Embryonic facial prominence (tissue), 1 donor: ENCODE results near the gene RAI14.

Experiments used
- DNase-seq: peaks from one replicate; pipeline ENCODE4 v3.0.0-alpha.2; 2016; ENCODE audit errors: extremely low spot score

Gene RAI14

DNA sequence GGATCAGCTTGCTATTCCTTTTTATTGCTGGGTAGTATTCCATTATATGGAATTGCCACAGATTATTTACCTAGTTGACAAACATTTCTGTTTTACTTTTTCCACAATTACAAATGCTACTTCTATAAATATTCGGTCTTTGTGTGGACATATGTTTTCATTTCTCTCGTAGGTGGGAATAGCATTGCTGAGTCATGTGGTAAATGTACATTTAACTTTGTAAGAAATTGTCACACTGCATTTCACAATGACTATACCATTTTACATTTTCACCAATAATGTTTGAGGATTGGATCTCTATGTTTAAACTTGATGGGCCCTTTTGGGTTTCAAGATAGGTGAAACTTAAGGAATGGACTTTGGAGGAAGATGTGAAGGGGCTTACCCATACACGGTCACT lies 19.7 kb downstream of the RAI14 start:
- no peak for DNase-seq

DNA sequence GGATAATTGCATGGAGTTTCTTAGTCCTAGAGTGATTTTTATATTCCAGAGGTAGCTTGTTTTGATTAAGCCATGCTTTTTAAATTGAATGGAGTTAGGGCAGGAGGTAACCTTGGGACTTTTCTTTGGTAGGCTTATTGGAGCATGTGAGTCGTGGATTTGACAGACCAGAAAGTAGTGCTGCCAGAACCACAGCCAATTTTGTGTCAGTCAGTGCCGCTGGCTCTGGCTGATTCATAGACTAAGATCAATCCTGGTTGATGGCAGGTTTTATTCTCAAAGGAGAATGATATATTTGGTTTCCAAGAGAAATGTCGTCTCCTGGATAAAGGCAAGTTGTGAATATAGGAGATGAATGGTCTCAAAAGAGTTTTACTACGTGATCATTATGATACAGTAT lies 20.3 kb downstream of the RAI14 start:
- no peak for DNase-seq

DNA sequence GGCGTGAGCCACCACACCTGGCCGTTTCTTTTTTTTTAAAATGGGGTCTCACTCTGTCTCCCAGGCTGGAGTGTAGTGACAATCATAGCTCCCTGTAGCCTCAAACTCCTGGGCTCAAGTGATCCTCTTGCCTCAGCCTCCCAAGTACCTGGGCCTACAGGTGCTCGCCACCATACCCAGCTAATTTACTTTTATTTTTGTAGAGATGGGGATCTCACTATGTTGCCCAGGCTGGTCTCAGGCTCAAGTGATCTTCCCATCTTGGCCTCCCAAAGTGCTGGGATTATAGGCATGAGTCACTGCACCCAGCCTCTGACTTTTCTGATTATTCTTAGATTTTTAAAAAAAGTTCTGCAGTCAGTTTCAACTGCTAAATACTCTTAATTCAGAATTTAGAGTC lies 21.3 kb downstream of the RAI14 start:
- no peak for DNase-seq

DNA sequence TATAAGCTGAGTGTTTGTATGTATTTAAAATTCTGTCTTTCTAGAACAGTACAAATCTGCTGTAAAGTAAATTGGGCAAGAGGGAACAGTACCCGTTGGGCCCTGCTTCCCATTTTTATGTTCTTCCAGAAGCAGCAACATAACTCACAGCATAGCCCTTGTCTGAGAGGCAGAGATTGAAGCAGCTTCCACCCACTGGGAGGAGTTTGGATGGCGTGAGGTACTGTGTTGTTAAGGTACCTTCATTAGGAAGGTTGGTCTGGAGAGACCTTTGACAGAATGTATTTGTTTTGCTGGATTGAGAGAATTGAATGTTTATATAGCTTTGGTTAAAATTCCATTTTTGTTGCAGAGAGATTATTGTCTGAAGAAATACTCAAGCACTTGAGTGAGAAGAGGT lies 24.8 kb downstream of the RAI14 start:
- DNase-seq: no peak

DNA sequence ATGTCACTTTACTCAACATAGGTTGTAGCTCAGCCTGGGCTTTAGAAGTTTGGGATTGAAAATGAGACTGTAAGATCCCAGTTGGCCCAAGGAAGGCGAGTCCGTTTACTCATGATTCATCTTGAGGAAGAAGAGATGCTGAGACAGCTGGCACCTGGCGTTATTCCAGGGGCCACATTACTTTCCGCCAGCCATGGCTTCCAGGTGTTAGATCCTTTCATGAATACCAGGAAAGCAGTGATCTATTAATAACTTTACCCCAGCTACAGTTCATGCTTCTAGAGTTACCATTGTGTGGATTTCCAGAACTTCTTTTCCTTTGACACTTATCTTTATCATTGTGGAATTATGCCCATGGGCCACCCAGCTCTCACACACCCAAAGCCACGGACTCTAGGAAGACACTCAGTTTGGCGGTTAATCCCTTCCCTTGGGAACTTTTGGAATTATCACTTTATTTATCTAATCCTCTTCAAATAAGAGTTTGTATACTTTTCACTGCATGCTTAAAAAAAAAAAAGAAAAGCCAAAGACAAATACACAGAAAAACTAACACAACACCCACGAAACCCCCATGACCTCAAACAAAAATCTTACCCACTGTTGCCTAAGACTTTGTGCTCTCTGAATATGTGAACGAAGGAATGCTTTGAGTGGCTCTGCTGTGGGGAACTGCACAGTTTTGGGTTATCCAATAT lies 26.9 kb downstream of the RAI14 start:
- DNase-seq: no peak

DNA sequence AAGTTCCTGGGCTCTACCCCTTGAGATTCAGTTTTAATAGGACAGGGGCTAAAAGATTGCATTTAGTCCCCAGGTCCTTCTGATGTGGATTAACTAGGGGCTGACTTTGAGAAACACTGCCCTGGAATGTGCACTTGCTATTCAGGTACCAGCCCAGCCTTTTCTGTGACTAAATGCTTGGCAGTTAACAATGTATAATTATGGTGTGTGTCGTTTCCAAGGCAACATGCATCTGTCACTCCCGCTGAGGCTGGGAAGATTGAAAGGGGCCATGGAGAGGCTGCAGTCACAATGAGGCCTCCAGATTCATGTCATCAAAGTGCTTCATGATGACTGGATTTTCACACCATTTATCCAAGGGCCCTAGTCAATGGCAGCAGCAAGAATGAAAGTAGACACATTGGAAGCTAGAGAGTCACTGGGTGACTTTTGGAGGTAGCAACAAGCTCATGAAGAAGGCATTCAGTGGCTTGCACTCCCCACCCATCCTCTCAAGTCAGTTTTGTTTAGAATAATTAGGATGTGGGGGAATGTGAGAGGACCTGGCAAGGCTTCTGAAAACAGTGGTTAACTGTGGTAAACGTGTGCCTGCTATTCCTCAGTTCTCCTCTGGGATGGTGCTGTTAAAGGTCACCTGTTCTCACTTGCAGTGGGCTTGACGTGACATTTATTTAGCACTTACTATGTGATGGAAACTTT lies 28.3 kb downstream of the RAI14 start:
- DNase-seq: peak; percentile 47

- no peak for DNase-seq
These were observed 28.8 kb downstream of the RAI14 start for GRCh38 chr5:34684980-34685352.

DNA sequence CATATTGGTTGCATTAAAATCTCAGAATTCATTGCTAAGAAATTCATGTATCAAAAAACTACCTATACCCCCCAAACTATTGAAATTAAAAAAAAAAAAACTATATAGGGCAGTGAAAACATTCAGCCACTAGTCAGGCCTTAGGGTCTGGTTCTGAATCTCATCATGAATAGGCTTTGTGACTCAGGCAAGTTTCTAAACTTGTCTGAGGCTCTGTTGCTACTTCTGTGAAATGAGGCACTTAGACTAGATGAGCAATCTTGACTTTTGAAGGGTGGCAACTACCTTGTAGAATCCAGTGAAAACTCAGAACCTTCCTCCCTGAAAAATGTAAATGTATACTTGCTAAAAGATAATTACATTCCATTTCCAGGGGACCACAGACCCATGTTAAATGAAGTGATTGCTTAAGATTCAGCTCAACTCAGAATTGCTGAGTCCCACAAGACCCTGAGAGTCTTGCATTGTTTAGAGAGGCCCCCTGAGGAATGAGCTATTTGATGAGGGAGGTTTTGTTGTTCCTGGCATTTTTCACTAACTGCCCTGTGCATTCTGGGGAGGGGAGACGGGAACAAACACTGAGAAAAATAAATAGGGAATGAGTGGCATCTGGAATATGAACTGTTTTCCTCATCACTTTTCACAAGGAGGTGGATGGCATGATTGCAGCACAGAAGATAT lies 29.5 kb downstream of the RAI14 start:
- no peak for DNase-seq

GRCh38 chr5:34686762-34687268 lies 30.7 kb downstream of the RAI14 start:
- DNase-seq: no peak

- no peak for DNase-seq
These were observed 31.3 kb downstream of the RAI14 start for GRCh38 chr5:34687269-34688011.

DNA sequence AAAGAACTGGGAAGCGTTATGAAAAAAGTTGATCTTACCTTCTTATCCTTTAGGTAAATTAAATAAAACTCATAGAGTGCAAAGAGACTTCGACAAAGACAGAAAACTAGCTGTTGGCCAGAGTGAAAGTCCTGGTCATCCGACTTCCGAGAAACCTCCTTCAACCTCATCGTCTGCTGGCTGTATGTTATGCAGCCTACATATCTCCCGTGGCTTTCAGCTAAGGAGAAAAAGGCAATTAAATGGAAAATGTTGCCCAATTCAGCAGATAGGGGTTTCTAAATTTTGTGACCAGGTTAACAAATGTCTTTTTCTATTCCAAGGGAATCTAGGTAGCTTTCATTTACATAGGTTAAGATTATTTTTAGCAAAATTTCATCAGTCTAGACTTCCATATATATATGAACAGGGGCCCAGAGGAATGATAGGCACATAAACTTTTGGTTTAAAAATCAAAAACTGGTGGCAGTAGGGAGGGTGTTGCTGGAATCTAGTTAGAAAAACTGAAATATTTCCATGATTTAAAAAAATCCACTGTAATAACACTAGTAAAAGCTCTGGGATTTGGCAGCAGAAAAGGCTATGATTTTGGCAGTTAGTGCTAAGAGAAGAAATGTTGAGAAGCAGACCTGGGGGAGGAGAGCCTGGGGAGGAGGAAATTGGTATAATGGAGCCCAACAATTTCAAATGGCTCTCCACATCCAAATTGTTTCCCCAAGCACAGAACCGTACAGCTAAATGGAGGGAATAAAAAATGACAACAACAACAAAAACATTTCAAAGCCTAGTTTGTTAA lies 32.1 kb downstream of the RAI14 start:
- no peak for DNase-seq

GRCh38 chr5:34690301-34690700 lies 34.2 kb downstream of the RAI14 start:
- no peak for DNase-seq

GRCh38 chr5:34690898-34691297 lies 34.8 kb downstream of the RAI14 start:
- DNase-seq: no peak

DNA sequence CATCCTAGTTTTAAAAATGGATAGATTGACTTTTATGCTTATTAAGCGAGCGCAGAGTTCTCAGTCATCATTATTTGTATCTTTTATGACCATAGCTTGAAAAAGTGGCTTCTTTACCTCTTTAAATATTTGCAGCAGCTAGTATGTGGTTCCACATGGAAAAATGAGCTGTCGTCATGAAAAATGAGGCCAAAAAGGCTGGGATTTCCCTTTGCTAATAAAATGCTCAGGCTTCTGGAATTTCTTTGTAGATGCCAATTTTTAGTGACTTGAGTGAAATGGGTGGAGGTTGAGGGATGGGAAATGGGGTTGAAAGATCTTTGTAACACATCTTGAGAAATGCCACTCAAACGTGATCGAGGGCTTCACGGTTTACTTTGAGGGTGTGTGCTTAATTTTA lies 35.2 kb downstream of the RAI14 start:
- DNase-seq: no peak

DNA sequence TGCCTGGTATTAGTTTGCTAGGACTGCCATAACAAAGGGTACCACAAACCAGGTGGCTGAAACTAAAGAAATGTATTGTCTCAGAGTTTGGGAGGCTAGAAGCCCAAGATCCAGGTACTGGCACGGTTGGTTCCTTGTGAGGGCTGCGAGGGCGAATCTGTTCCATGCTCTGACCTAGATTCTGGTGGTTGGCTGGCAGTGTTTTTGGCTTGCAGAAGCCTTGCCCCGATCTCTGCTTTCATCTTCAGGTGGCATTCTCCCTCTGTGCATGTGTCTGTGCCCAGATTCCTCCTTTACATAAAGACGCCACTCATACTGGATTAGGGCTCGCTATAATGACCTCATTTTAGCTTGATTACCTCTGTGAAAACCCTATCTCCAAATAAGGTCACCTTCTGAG lies 36.7 kb downstream of the RAI14 start:
- no peak for DNase-seq

DNA sequence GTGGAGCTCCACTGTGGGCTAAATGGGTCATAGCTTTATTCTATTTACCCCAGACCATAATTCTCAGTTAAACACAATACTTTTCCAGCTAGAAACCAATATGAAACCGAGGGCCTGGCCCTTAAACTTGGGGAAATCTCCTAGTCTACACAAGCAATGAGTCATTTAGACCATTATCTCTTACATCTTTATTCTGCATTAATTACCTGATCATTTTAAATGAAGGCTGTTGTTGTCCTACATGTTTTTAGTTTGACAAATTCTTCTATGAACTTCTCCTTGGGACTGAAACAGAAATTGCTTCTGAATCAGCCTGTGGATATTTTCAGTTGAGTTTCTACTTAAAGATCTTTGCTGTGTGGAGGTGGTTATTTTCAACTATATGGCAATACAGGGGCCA lies 37.9 kb downstream of the RAI14 start:
- DNase-seq: no peak

DNA sequence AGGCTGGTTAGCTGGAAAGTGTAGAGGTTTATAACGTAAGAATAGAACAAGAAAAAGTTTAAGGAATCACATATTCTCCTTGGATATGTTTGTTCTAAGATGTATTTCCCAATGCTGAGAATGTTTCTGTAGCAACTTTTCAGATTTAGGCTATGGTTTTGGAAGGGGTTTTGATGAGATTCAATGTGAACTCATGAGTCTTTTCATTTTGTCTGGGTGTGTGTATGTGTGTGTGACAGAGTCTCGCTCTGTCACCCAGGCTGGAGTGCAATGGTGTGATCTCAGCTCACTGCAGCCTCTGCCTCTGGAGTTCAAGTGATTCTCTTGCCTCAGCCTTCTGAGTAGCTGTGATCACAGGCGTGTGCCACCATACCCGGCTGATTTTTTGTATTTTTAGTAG lies 38.6 kb downstream of the RAI14 start:
- DNase-seq: no peak

DNA sequence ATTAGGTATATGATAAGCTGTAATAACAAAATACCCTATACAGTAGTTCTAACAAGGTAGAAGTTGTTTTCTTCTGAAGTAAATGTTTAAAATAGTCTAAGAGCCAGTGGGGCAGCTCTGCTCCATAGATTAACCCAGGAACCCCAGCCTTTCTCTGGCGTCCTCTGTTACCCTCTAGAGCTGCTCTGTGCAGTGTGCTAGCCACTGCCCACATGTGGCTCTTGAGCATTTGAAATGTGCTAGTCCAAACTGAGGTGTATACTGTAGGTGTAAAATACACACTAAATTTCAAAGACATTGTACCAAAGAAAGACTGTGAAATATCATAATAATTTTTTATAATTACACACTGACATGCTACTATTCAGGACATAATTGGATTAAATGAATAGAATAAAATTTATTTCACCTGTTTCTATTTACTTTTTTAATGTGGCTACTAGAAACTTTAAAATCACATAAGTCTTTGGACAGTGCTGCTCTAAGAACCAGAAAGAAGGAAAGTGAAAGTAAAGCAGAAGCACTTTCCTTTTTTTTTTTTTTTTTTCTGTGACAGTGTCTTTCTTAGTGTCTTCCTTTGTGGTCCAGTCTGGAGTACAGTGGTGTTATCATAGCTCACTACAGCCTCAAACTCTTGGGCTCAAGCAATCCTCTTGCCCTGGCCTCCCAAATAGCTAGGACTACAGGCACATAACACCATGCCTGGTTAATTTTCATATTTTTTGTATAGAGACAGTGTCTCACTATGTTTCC lies 39.3 kb downstream of the RAI14 start:
- DNase-seq: no peak

GRCh38 chr5:34697308-34698108 lies 41.4 kb downstream of the RAI14 start:
- DNase-seq: no peak

DNA sequence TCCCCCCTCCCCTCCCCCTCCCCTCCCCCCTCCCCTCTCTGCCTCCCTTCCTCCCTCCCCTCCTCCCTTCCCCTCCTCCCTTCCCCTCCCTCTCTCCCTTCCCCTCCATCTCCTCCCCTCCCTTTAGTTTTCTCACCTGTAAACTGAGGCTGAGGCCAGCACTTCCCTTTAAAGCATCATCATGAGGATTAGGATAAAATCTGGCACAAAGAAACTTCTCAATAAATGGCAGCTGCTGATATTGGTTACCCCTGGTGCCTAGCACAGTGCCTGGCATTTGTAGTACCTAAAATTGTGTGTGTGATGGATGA lies 41.9 kb downstream of the RAI14 start:
- no peak for DNase-seq
